ENCODE data around the gene SPACA4.

Gene SPACA4

GRCh38 chr19:48639483-48640375, 33.2 kb downstream of the SPACA4 start:
- DNase-seq (ENCODE audit: low read depth), result no peak
- TF ChIP-seq CTCF (IDR thresholded peaks at IDR 0.05; ENCODE audit: low read depth, low read length, missing control alignments), result no peak
- H3K4me3 ChIP-seq (ENCODE audit: low read depth, low read length), result no peak overlapping the region

- DNase-seq (ENCODE audit: low read depth), result no peak
- H3K4me3 ChIP-seq (ENCODE audit: low read depth, low read length), result no peak overlapping the region
- TF ChIP-seq CTCF (IDR thresholded peaks at IDR 0.05; ENCODE audit: low read depth, low read length, missing control alignments), result no peak
Measured at GRCh38 chr19:48641850-48642249, 35.3 kb downstream of the SPACA4 start.

- no peak for TF ChIP-seq CTCF (IDR thresholded peaks at IDR 0.05; ENCODE audit: low read depth, low read length, missing control alignments)
- no peak overlapping the region for H3K4me3 ChIP-seq (ENCODE audit: low read depth, low read length)
- no peak for DNase-seq (ENCODE audit: low read depth)
Measured at GRCh38 chr19:48642862-48643261, 36.3 kb downstream of the SPACA4 start.

GRCh38 chr19:48644355-48644754, 37.8 kb downstream of the SPACA4 start:
- no peak overlapping the region for H3K4me3 ChIP-seq (ENCODE audit: low read depth, low read length)
- DNase-seq (ENCODE audit: low read depth), result no peak
- TF ChIP-seq CTCF (IDR thresholded peaks at IDR 0.05; ENCODE audit: low read depth, low read length, missing control alignments), result no peak

GRCh38 chr19:48644839-48645619, 38.5 kb downstream of the SPACA4 start:
- H3K4me3 ChIP-seq (ENCODE audit: low read depth, low read length), result peak overlapping the region; percentile 51
- no peak for TF ChIP-seq CTCF (IDR thresholded peaks at IDR 0.05; ENCODE audit: low read depth, low read length, missing control alignments)
- DNase-seq (ENCODE audit: low read depth), result no peak

GRCh38 chr19:48645620-48646000, 39.1 kb downstream of the SPACA4 start:
- no peak for TF ChIP-seq CTCF (IDR thresholded peaks at IDR 0.05; ENCODE audit: low read depth, low read length, missing control alignments)
- peak overlapping the region; percentile 51 for H3K4me3 ChIP-seq (ENCODE audit: low read depth, low read length)

More at GRCh38 chr19:48645620-48646000, 39.1 kb downstream of the SPACA4 start:
- DNase-seq (ENCODE audit: low read depth), result no peak
